Right cardiac atrium (tissue), 5 donors: ENCODE data around the gene ST7. TPM values are rescaled to one million over a fixed set of nuclear protein-coding genes. Genes with fewer than 3 reads are reported as not detected.
A peak's percentile ranks its signal among the peaks of the same experiment; 100 is the strongest.

Experiments
- ATAC-seq, 2 donors: fragments of 200-7000 bp; cut with Tn5 transposase; one replicate each; pipeline versions ENCODE4 v1.8.0 to v1.9.1; 2020; ENCODE audit warnings: moderate library complexity in 2 of 2, mild to moderate bottlenecking in 1 of 2
- DNase-seq, 3 donors: peaks; one replicate each; pipeline ENCODE4 v3.0.0-alpha.2; 2020
- H3K27ac ChIP-seq: one replicate; pipeline ENCODE4 v1.5.1; 2013; ENCODE audit warnings: mild to moderate bottlenecking, low read length, control low read depth, moderate library complexity
- H3K27me3 ChIP-seq: one replicate; pipeline ENCODE4 v1.6.1; 2013; ENCODE audit not compliant: control insufficient read depth, insufficient read depth
- H3K4me1 ChIP-seq: one replicate; pipeline ENCODE4 v1.6.1; 2013; ENCODE audit warnings: low read length; ENCODE audit not compliant: control insufficient read depth, insufficient read depth
- H3K4me3 ChIP-seq: one replicate; pipeline ENCODE4 v1.5.1; 2013; ENCODE audit warnings: low read length, control low read depth
- H3K9me3 ChIP-seq: one replicate; pipeline ENCODE4 v1.6.1; 2013; ENCODE audit warnings: low read length; ENCODE audit not compliant: control insufficient read depth
- WGBS: extraction: QIAGEN DNeasy Blood & Tissue Kit; methylation state at CpG from one replicate; pipeline ENCODE4 v1.1.7; 2013; 5-methylcytosine and 5-hydroxymethylcytosine counted together
- intact Hi-C, 4 donors: fragments of 100-400 bp; cut with DNase I; formaldehyde crosslinking; loops; one replicate each; pipeline versions ENCODE4 v1.11.0 to v1.14.0; 2022 to 2023
- polyA plus RNA-seq: library from polyadenylated mRNA; stranded (reverse); fragments of 200-250 nt; gene quantifications from one replicate; pipeline ENCODE4 v1.2.3, GENCODE V29; 2013
- total RNA-seq, 4 donors: library from RNA; stranded (reverse); fragmentation: NEBNext Ultra II Directional; extraction: Animal tissue kit (Norgen Biotek cat#: 25700); gene quantifications; one replicate each; pipeline ENCODE4 v1.2.1, GENCODE V29; 2021
- donor health status: healthy with polysubstance abuse.
- donor health status: DM: no; HTN: yes; CAD: no.
- donor health status: DM: no; HTN: no; CAD: no.
- donor health status: DM: no; HTN: yes; CAD: no; lungs with severe emphysema.
- donor health status: DM: yes; HTN: yes; CAD: no.

Gene ST7
- total and polyA plus RNA-seq, 5 donors, result 25.0 to 36.8 (median 35.8) TPM

- no peaks in the 10 kb centered on the region for H3K27me3 ChIP-seq
- H3K9me3 ChIP-seq, result no peaks in the 10 kb centered on the region
- no peaks in the 10 kb centered on the region for H3K4me1 ChIP-seq
- DNase-seq (no peak), ATAC-seq (no peak)
- no peak overlapping the region for H3K27ac ChIP-seq
- WGBS, result 63% methylated on average over 2 of the region's 2 CpGs
- intact Hi-C loops, result no loop called here
- H3K4me3 ChIP-seq, result no peak overlapping the region
Observed at GRCh38 chr7:117178600-117178999, 225.3 kb downstream of the ST7 start.

- Histone ChIP-seq H3K4me3 (no peak overlapping the region), H3K4me1 (no peaks in the 10 kb centered on the region), H3K27me3 (no peaks in the 10 kb centered on the region), H3K27ac (no peak overlapping the region), H3K9me3 (no peaks in the 10 kb centered on the region)
- no peak for ATAC-seq
- intact Hi-C loops, result no loop called here
- 62% methylated on average over 2 of the region's 2 CpGs for WGBS
- no peak for DNase-seq
Observed at GRCh38 chr7:117179701-117180100, 226.4 kb downstream of the ST7 start.

GRCh38 chr7:117183729-117184128, 230.4 kb downstream of the ST7 start:
- no peak for DNase-seq
- Histone ChIP-seq H3K4me1 (no peaks in the 10 kb centered on the region), H3K9me3 (no peaks in the 10 kb centered on the region), H3K27ac (no peak overlapping the region), H3K4me3 (no peak overlapping the region), H3K27me3 (no peaks in the 10 kb centered on the region)
- intact Hi-C loops, result no loop called here
- ATAC-seq, result no peak
- 96% methylated on average over 2 of the region's 2 CpGs for WGBS

GRCh38 chr7:117184367-117184766, 231.1 kb downstream of the ST7 start:
- WGBS, result 76% methylated on average over 2 of the region's 2 CpGs
- H3K27ac ChIP-seq, result no peak overlapping the region
- intact Hi-C loops, result no loop called here
- ATAC-seq (peak in 1 of 2 donors; percentile 86), DNase-seq (no peak)
- H3K9me3 ChIP-seq, result no peaks in the 10 kb centered on the region
- no peak overlapping the region for H3K4me3 ChIP-seq
- no peaks in the 10 kb centered on the region for H3K4me1 ChIP-seq
- H3K27me3 ChIP-seq, result no peaks in the 10 kb centered on the region

GRCh38 chr7:117185124-117185523, 231.8 kb downstream of the ST7 start:
- intact Hi-C loops, result no loop called here
- ATAC-seq, result no peak
- H3K27me3 ChIP-seq, result no peaks in the 10 kb centered on the region
- 93% methylated on average over 3 of the region's 3 CpGs for WGBS
- no peak for DNase-seq
- no peak overlapping the region for H3K4me3 ChIP-seq
- no peak overlapping the region for H3K27ac ChIP-seq
- no peaks in the 10 kb centered on the region for H3K9me3 ChIP-seq
- H3K4me1 ChIP-seq, result no peaks in the 10 kb centered on the region

- WGBS, result 83% methylated on average over 7 of the region's 7 CpGs
- intact Hi-C loops, result no loop called here
- peak in 1 of 2 donors; percentile 55 for ATAC-seq
- no peak for DNase-seq
- Histone ChIP-seq H3K27ac (no peak overlapping the region), H3K9me3 (no peaks in the 10 kb centered on the region), H3K4me1 (no peaks in the 10 kb centered on the region), H3K4me3 (no peak overlapping the region), H3K27me3 (no peaks in the 10 kb centered on the region)
Observed at GRCh38 chr7:117186218-117187010, 233.1 kb downstream of the ST7 start.

GRCh38 chr7:117188376-117188775, 235.1 kb downstream of the ST7 start:
- H3K27me3 ChIP-seq, result no peaks in the 10 kb centered on the region
- no peak overlapping the region for H3K4me3 ChIP-seq
- H3K9me3 ChIP-seq, result no peaks in the 10 kb centered on the region
- ATAC-seq (no peak), DNase-seq (no peak)
- intact Hi-C loops, result no loop called here
- no peak overlapping the region for H3K27ac ChIP-seq
- H3K4me1 ChIP-seq, result no peaks in the 10 kb centered on the region

GRCh38 chr7:117188949-117189592, 235.8 kb downstream of the ST7 start:
- Histone ChIP-seq H3K4me1 (no peaks in the 10 kb centered on the region), H3K9me3 (no peaks in the 10 kb centered on the region), H3K27me3 (no peaks in the 10 kb centered on the region), H3K27ac (no peak overlapping the region), H3K4me3 (no peak overlapping the region)
- DNase-seq (no peak), ATAC-seq (no peak)
- intact Hi-C loops, result no loop called here
- 94% methylated on average over 5 of the region's 5 CpGs for WGBS

- DNase-seq (peak in 1 of 3 donors; percentile 48), ATAC-seq (peak; percentile 38 to 64)
- no peak overlapping the region for H3K27ac ChIP-seq
- H3K4me3 ChIP-seq, result no peak overlapping the region
- WGBS, result 76% methylated on average over 8 of the region's 8 CpGs
- no peaks in the 10 kb centered on the region for H3K27me3 ChIP-seq
- intact Hi-C loops, result no loop called here
- H3K4me1 ChIP-seq, result no peaks in the 10 kb centered on the region
- H3K9me3 ChIP-seq, result no peaks in the 10 kb centered on the region
Observed at GRCh38 chr7:117190104-117190503, 236.8 kb downstream of the ST7 start.

- intact Hi-C loops, result no loop called here
- ATAC-seq (peak in 1 of 2 donors; percentile 24), DNase-seq (no peak)
- WGBS, result 65% methylated on average over 9 of the region's 9 CpGs
- Histone ChIP-seq H3K27ac (no peak overlapping the region), H3K27me3 (no peaks in the 10 kb centered on the region), H3K9me3 (no peaks in the 10 kb centered on the region), H3K4me1 (no peaks in the 10 kb centered on the region), H3K4me3 (no peak overlapping the region)
Observed at GRCh38 chr7:117190746-117191435, 237.6 kb downstream of the ST7 start.

GRCh38 chr7:117192108-117192507, 238.8 kb downstream of the ST7 start:
- H3K27me3 ChIP-seq, result no peaks in the 10 kb centered on the region
- H3K4me3 ChIP-seq, result no peak overlapping the region
- intact Hi-C loops, result no loop called here
- DNase-seq (no peak), ATAC-seq (no peak)
- WGBS, result 86% methylated on average over 1 of the region's 1 CpG
- no peaks in the 10 kb centered on the region for H3K9me3 ChIP-seq
- H3K27ac ChIP-seq, result no peak overlapping the region
- H3K4me1 ChIP-seq, result no peaks in the 10 kb centered on the region
